Upper lobe of left lung (tissue), 6 donors: ENCODE measurements around the gene PATL1. TPM values are rescaled to one million over a fixed set of nuclear protein-coding genes. Genes with fewer than 3 reads are reported as not detected.

Experiments
- ATAC-seq, 2 donors: fragments of 200-7000 bp; cut with Tn5 transposase; one replicate each; pipeline ENCODE4 v1.9.1; 2022; ENCODE audit warnings: mild to moderate bottlenecking in 2 of 2, moderate library complexity in 2 of 2; ENCODE audit not compliant: low FRiP score in 2 of 2
- DNase-seq, 2 donors: peaks; one replicate each; pipeline ENCODE4 v3.0.0-alpha.2; 2019 to 2020
- H3K27ac ChIP-seq, 4 donors: fragments of 200-600 bp; sonication (generic); one replicate each; pipeline ENCODE4 v1.5.1; 2016 to 2019
- H3K27me3 ChIP-seq, 4 donors: fragments of 200-600 bp; sonication (generic); one replicate each; pipeline ENCODE4 v1.5.1; 2017 to 2019
- H3K36me3 ChIP-seq, 4 donors: fragments of 200-600 bp; sonication (generic); one replicate each; pipeline ENCODE4 v1.5.1; 2016 to 2019
- H3K4me1 ChIP-seq, 4 donors: fragments of 200-600 bp; sonication (generic); one replicate each; pipeline ENCODE4 v1.5.1; 2018 to 2019
- H3K4me3 ChIP-seq, 4 donors: fragments of 200-600 bp; sonication (generic); one replicate each; pipeline ENCODE4 v1.5.1; 2017 to 2019; ENCODE audit warnings: mild to moderate bottlenecking in 2 of 4, moderate library complexity in 1 of 4
- H3K9me3 ChIP-seq, 4 donors: fragments of 200-600 bp; sonication (generic); one replicate each; pipeline ENCODE4 v1.5.1; 2018 to 2019
- CTCF ChIP-seq, 6 experiments: fragments of 450-650 bp in 4 of 6; fragments of 200-600 bp in 2 of 6; sonication (generic) in 2 of 6; IDR thresholded peaks; one replicate each; pipeline ENCODE4 v1.5.1; 2016 to 2019; ENCODE audit warnings: antibody characterized with exemption in 6 of 6
- EP300 ChIP-seq, 4 donors: sonication (generic); formaldehyde crosslinking; IDR thresholded peaks; one replicate each; pipeline ENCODE4 v1.5.1; 2017; ENCODE audit warnings: antibody characterized with exemption in 4 of 4, control low read depth in 2 of 4
- POLR2A ChIP-seq, 4 donors: fragments of 450-650 bp; IDR thresholded peaks; one replicate each; pipeline ENCODE4 v1.5.1; 2016 to 2017; ENCODE audit warnings: antibody characterized with exemption in 4 of 4, mild to moderate bottlenecking in 2 of 4
- POLR2AphosphoS5 ChIP-seq, 2 donors: sonication (generic); formaldehyde crosslinking; IDR thresholded peaks; one replicate each; pipeline ENCODE4 v1.5.1; 2017; ENCODE audit warnings: antibody characterized with exemption in 2 of 2
- WGBS, 2 donors: methylation state at CpG; one replicate each; pipeline ENCODE4 v1.1.5; 2017 to 2018; 5-methylcytosine and 5-hydroxymethylcytosine counted together
- total RNA-seq, 6 donors: library from RNA; depleted of rRNA in 4 of 6; stranded (reverse); fragments of >200 nt in 4 of 6; gene quantifications; one replicate each; pipeline versions ENCODE4 v1.1.0 to v1.2.1, GENCODE V29; 2016 to 2021
- donor health status: DM: no; HTN: no; CAD: no; lungs with moderate emphysema.
- donor health status: DM: no; HTN: yes; CAD: no; lungs with severe emphysema.

Gene PATL1
- total RNA-seq, 6 donors from 2014 or later, result 13.4 to 34.5 (median 23.7) TPM

- Histone ChIP-seq H3K9me3 (no peaks in the 10 kb centered on the region), H3K4me3 (peak overlapping the region in 1 of 4 donors; percentile 91), H3K27me3 (no peaks in the 10 kb centered on the region), H3K36me3 (peaks cover 11 to 46% (median 23%) of the 10 kb centered on the region in 4 donors), H3K4me1 (peaks cover 20 to 44% (median 30%) of the 10 kb centered on the region in 4 donors), H3K27ac (peak overlapping the region in 2 of 4 donors; percentile 96)
- ATAC-seq (no peak), DNase-seq (no peak)
- TF ChIP-seq POLR2A (IDR thresholded peaks at IDR 0.05), result no peak
- no peak for TF ChIP-seq CTCF (IDR thresholded peaks at IDR 0.05)
- 14 to 21% methylated on average over 1 of the region's 1 CpG for WGBS, 2 donors
These were observed 1.9 kb downstream of the PATL1 start for GRCh38 chr11:59666969-59667368.

- WGBS, 2 donors, result 83 to 84% methylated on average over 1 of the region's 1 CpG
- ATAC-seq, result no peak
These were observed 8.2 kb downstream of the PATL1 start for GRCh38 chr11:59660621-59661020.

GRCh38 chr11:59659981-59660380 lies 8.9 kb downstream of the PATL1 start:
- 39 to 51% methylated on average over 2 of the region's 2 CpGs for WGBS, 2 donors
- no peak overlapping the region for H3K4me3 ChIP-seq
- H3K27ac ChIP-seq, result no peak overlapping the region

More at GRCh38 chr11:59660621-59661020, 8.2 kb downstream of the PATL1 start:
- Histone ChIP-seq H3K27ac (peak overlapping the region in 1 of 4 donors; percentile 35), H3K4me1 (peaks cover 6 to 25% (median 19%) of the 10 kb centered on the region in 4 donors), H3K36me3 (peaks cover 31 to 96% (median 57%) of the 10 kb centered on the region in 4 donors), H3K27me3 (no peaks in the 10 kb centered on the region), H3K9me3 (no peaks in the 10 kb centered on the region), H3K4me3 (no peak overlapping the region)
- TF ChIP-seq EP300 (IDR thresholded peaks at IDR 0.05), result no peak
- TF ChIP-seq POLR2AphosphoS5 (IDR thresholded peaks at IDR 0.05), result no peak
- no peak for TF ChIP-seq CTCF (IDR thresholded peaks at IDR 0.05)
- TF ChIP-seq POLR2A (IDR thresholded peaks at IDR 0.05), result no peak
- DNase-seq, result no peak

GRCh38 chr11:59658036-59658435 lies 10.8 kb downstream of the PATL1 start:
- no peak for TF ChIP-seq POLR2AphosphoS5 (IDR thresholded peaks at IDR 0.05)
- TF ChIP-seq EP300 (IDR thresholded peaks at IDR 0.05), result no peak
- no peak for TF ChIP-seq CTCF (IDR thresholded peaks at IDR 0.05)
- no peak for TF ChIP-seq POLR2A (IDR thresholded peaks at IDR 0.05)
- Histone ChIP-seq H3K4me3 (no peak overlapping the region), H3K27ac (no peak overlapping the region), H3K36me3 (peaks cover 47 to 97% (median 68%) of the 10 kb centered on the region in 4 donors), H3K27me3 (no peaks in the 10 kb centered on the region), H3K9me3 (no peaks in the 10 kb centered on the region), H3K4me1 (peaks cover 6 to 23% (median 14%) of the 10 kb centered on the region in 4 donors)
- WGBS, 2 donors, result 87 to 94% methylated on average over 5 of the region's 5 CpGs
- DNase-seq, result no peak
- ATAC-seq, result no peak

More at GRCh38 chr11:59659981-59660380, 8.9 kb downstream of the PATL1 start:
- Histone ChIP-seq H3K27me3 (no peaks in the 10 kb centered on the region), H3K4me1 (peaks cover 6 to 23% (median 17%) of the 10 kb centered on the region in 4 donors), H3K36me3 (peaks cover 32 to 96% (median 58%) of the 10 kb centered on the region in 4 donors), H3K9me3 (no peaks in the 10 kb centered on the region)
- ATAC-seq, result no peak
- no peak for DNase-seq
- no peak for TF ChIP-seq EP300 (IDR thresholded peaks at IDR 0.05)
- no peak for TF ChIP-seq POLR2A (IDR thresholded peaks at IDR 0.05)
- TF ChIP-seq CTCF (IDR thresholded peaks at IDR 0.05), result no peak
- TF ChIP-seq POLR2AphosphoS5 (IDR thresholded peaks at IDR 0.05), result no peak

GRCh38 chr11:59654893-59655292 lies 13.9 kb downstream of the PATL1 start:
- H3K36me3 ChIP-seq, result peaks cover 69 to 99% (median 92%) of the 10 kb centered on the region in 4 donors
- no peak for ATAC-seq
- 90 to 97% methylated on average over 4 of the region's 4 CpGs for WGBS, 2 donors

More at GRCh38 chr11:59654893-59655292, 13.9 kb downstream of the PATL1 start:
- DNase-seq, result no peak
- no peaks in the 10 kb centered on the region for H3K27me3 ChIP-seq
- H3K4me3 ChIP-seq, result no peak overlapping the region
- no peak overlapping the region for H3K27ac ChIP-seq
- no peaks in the 10 kb centered on the region for H3K9me3 ChIP-seq
- peaks cover 0 to 2% (median under 1%) of the 10 kb centered on the region in 4 donors for H3K4me1 ChIP-seq
- TF ChIP-seq CTCF (IDR thresholded peaks at IDR 0.05) (no peak), POLR2A (IDR thresholded peaks at IDR 0.05) (no peak), POLR2AphosphoS5 (IDR thresholded peaks at IDR 0.05) (no peak), EP300 (IDR thresholded peaks at IDR 0.05) (no peak)
